NCI-H774 (cell line): Measurements from ENCODE around the gene MSRB3.

Source experiments
- DNase-seq: peaks from one replicate; lab custom pipeline; 2025; lab: John Stamatoyannopoulos, UW

Gene MSRB3

DNA sequence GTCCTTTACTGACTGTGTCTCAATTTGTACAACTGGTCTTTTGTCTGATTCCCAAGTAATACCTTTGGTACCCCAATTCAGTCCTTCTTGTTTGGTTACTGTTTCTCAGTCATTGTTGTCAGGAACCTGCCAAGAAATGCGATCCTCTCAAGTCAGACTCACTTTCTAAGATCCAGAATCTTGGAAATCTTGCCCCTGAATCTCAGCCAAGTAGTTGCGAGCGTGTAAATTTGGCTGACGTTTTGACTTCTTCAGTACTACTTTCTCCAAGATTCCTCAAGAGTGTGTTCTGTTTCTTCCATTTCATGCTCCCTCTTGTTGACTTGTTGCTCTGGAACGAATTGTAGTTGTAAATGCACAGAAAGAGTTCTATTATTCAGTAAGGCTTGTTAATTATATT lies 114.0 kb downstream of the MSRB3 start:
- no peak for DNase-seq

DNA sequence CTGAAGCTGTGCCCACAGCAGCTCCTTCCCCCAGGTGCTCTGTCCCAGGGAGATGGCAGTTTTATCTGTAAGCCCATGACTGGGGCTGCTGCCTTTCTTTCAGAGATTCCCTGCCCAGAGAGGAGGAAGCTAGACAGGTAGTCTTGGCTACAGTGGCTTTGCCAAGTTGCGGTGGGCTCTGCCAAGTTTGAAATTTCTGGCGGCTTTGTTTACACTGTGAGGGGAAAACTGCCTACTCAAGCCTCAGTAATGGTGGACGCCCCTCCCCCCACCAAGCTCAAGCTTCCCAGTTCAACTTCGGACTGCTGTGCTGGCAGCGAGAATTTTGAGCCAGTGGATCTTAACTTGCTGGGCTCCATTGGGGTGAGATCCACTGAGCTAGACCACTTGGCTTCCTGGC lies 124.7 kb downstream of the MSRB3 start:
- DNase-seq, result no peak

- no peak for DNase-seq
These were observed 129.1 kb downstream of the MSRB3 start for GRCh38 chr12:65407388-65408149.

DNA sequence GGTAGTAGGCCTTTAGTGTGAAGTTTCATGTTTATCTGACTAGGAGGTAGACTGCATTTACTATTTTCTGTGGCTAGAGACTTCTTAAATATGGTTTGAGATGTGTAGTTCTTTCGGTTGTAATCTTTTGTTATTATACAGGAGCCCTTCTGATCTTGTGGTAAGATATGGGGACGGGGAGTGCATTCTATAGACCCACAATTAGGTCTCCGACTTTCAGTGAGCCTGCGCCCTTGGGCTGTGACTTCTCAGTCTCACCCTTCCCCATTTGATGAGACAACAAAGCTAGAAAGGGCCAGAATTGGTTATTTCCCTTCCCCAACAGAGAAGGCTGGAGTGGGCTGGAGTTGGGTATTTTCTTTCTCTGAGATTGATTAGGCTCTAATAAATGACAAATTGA lies 130.0 kb downstream of the MSRB3 start:
- DNase-seq, result no peak

GRCh38 chr12:65409726-65410125 lies 131.2 kb downstream of the MSRB3 start:
- DNase-seq, result no peak

DNA sequence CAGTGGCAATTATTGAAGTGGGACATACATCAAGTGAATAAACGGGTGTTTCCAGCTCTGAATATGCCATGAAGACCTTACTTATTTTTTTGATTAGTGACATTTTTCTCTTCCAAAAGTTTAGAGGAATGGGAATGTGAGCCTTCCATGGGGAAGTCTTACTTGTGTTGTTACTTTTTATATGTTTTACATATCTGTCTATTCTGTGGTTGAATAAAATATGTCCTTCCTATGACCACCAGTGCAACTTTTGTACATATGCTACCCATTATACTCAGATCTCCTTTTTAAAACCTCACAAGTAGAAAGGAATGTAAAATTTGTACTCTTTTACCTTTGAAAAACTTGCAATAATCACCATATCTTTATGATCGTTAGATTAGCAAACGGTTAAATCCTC lies 132.7 kb downstream of the MSRB3 start:
- no peak for DNase-seq

- no peak for DNase-seq
These were observed 136.0 kb downstream of the MSRB3 start for GRCh38 chr12:65414526-65414925.

DNA sequence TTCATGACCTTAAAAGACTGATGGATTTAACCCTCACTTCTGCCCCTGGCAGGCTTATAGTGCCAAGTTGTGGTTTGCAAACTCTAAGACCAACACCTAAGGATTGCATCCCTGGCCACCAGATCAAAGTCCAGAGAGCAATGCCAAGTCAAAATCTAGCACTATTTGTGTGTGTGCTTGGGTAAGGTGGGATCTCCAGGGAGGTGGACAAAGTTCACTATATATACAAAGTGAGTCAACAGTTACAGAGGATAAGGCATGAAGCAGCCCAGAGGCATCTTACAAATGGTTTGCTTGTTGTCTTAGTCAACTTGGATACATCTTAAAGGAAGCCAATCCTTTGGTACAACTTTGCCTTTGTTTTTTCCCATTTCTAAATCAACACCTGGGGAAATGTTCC lies 137.3 kb downstream of the MSRB3 start:
- no peak for DNase-seq

DNA sequence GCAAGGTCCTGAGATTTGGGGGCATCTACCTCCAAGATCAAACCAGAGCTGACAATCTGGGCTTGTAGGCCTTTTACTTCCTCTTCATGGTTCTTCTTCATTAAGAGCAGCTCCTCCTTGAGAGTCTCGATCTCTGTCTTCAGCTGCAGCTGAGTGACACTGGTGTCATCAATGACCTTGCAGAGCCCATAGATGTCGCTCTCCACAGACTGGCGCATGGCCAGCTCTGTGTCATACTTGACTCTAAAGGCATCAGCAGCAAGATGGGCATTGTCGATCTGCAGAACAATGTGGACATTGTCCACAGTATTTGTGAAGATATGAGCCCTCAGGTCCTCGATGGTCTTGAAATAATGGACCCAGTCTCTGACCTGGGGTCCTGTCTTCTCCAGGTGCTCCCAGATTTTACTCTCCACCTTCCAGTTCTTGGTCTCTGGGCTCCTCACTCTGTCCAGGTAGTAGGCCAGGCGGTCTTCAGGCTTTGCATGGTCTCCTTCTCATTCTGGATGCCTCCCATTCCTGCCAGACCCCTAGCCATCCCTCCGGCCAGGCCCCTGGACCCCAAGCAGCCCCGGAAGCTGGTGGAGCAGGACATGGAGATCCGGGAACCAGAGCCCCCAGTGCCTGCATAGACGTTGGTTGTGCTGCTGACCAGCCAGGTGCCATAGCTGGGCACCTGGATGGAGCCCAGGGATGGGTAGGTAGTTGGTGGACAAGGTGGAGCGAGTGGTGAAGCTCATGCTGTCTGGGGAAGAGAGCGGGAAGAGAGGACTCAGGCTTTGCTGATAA lies 141.0 kb downstream of the MSRB3 start:
- DNase-seq, result no peak

- DNase-seq, result no peak
These were observed 142.5 kb downstream of the MSRB3 start for GRCh38 chr12:65420941-65421340.

DNA sequence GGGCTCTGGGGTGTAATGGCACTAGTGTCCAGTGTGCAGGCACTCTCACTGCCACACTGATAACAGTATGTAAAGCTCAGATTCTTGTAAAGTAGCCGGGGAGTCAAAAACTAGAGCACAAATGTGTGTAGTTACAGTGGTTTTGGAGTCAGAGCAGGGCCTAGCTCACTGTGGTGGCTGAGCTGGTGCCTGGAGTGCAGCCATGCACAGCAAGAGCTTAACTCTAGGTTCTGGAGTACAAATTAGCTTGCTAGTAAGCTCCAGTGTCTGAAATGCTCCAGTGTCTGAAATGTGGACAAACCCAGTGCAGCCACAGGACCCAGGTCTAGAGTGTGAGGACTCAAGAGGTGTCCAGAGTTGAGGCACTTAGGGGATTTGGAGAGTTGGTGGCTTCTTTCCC lies 149.2 kb downstream of the MSRB3 start:
- DNase-seq, result no peak

DNA sequence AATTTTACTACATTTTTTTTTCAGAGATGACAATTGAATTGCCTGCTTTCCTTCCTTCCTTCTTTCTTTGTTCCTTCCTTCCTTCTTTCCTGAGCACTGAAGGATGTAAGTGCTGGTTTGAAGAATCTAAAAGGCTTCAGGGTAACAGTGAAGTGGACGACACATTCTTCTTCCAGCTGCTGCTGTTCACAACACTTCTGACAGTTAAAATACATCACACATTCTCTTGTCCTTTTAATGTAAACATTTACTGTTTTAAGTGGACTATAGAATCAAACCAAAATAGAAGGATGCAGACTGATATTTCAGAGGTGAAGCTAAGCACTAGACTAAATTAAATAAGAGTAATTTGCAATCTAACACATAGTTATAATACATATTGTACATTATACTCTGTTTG lies 151.5 kb downstream of the MSRB3 start:
- no peak for DNase-seq

GRCh38 chr12:65430571-65431306 lies 152.3 kb downstream of the MSRB3 start:
- DNase-seq, result no peak

- DNase-seq, result no peak
These were observed 153.6 kb downstream of the MSRB3 start for GRCh38 chr12:65432114-65432513.

DNA sequence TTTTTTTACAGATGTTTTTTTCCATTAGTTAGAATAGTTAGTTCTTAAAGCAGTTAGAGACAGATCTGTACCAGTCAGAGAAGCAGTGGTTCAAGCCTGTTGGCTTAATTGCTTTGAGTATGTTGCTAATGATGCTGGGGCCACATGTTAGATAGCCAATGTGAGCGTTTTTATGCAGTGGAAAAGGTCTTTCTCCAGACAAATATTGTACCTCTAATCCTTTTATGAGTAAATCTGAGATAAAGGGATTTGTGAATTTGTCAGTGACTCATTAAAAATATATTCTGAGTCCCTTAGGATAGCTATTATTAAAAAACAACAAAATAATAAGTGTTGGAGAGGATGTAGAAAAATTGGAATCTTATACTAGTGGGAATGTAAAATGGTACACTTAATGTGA lies 154.2 kb downstream of the MSRB3 start:
- DNase-seq, result no peak

DNA sequence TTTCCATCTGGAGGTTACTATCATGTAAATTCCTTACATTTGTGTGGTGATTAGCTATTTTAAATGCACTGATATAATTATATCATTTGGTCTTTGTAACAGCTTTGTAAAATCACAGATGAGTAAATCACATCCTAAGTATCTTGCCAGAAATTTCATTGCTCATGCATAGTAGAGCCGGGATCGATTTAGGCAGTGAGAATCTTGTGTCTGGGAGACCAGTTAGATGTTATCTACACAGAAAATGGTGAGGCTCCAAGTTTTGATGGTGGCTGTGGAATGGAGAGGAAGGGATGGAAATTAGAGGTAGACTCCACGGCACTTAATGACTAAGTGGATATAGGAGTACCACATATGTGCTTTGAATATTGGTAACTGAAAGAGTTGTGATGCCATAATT lies 156.3 kb downstream of the MSRB3 start:
- no peak for DNase-seq

DNA sequence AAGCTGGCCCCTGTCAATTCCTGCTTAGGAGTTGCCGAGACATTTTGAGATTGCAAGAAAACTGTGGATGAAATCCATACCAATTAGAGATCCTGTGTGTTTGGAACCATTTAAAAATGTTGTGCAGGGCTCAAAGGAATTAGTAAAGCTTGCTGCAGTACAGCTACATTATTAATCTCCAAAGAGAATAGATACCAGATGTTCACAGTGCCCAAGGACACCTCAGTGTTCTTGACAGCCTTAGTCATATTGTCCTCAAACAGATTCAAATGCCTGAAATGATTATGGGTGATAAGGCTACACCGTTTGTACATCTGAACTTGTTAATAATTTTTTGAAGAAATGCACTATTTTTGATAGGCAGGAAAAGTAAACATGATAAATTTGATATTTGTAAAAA lies 164.6 kb downstream of the MSRB3 start:
- no peak for DNase-seq

- no peak for DNase-seq
These were observed 166.5 kb downstream of the MSRB3 start for GRCh38 chr12:65444996-65445395.

DNA sequence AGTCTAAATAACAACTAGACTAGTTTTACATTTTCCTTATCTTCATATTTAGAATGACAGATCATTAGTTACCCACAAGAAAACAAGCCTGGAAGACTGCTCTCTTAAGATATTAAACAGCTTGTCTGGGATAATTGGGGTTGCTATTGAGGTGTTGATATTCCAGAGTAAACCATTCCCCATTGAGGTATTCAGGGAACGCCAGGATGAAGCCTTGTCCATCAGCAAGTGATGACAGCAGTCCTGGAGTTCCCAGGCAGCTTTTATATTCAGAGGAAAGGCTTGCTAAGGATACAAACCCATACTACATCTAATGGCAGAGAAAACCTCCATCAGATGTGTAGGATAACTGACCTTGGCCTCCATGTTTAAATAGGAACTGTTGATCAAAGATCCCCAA lies 168.4 kb downstream of the MSRB3 start:
- no peak for DNase-seq

GRCh38 chr12:65449400-65449799 lies 170.9 kb downstream of the MSRB3 start:
- DNase-seq, result no peak

DNA sequence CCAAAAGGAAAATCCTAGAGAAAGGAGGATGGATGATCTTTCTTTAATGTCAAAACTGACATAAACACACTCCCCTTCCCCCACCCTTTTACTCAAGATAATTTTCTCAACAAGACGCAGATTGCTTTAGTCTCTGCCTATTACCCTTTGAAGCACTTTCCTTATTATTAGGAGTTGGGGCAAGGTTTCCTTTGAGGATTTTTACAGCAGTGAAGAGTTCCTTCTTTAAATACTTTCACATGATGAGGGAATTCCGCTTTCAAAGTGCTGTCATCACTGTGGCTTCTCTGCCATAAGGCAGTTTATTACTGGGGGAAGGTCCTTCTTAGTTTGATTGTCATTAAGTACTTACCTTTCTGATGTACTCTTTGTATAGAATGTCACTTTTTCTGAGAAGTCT lies 172.1 kb downstream of the MSRB3 start:
- DNase-seq, result no peak

DNA sequence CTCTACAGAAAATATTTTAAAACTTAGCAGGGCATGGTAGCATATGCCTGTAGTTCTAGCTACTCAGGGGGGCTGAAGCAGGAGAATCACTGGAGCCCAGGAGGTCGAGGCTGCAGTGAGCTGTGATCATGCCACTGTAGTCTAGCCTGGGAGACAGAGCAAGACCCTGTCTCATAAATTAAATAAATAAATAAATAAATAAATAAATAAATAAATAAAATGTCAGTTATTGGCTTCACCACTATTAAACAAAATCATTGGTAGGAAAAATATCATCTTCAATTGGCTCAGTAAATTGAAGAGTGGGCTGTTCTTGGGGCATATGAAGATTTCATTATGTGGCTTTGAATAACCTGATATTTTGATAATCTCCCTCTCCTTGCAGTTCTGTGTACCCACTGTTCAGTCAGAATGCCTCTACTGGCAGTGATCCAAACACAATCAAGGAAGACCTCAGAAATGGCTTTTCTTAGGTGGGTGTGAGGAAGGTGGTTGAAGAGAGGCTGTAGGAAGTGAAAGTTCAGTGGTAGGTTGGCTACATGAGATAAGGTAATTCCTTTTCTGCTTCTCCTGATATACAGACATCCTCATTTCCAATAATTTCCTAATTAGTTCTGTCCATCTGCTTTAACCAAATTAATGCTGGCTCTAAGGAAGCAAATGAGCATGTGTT lies 175.8 kb downstream of the MSRB3 start:
- DNase-seq, result no peak
